ENCODE data around the gene CRHR2.

The CRHR2 gene

DNA sequence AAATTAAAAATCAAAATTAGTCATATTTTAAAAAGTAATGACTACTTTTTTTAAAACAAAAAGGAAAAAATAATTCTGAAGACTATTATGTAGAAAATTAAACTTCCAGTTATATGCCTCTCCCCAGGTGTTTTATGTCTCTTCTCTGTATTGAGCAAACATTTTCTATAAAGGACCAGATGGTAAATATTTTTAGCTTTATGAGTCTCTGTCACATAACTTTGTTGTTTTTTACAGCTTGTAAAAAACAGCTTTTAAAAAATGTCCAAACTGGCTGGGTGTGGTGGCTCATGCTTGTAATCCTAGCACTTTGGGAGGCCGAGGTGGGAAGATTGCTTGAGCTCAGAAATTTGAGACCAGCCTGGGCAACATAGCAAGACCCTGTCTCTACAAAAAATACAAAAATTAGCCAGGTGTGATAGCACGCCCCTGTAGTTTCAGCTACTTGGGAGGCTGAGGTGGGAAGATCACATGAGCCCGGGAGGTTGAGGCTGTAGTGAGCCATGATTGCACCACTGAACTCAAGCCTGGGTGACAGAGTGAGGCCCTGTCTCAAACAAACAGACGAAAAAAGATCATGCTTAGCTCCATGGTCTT is 64.1 kb downstream of the CRHR2 start:
- no peak overlapping the region for H3K4me3 ChIP-seq (ENCODE audit: low read depth, low read length)
- peaks cover 64% of the 10 kb centered on the region for H3K36me3 ChIP-seq (ENCODE audit: insufficient read depth, low read length)
- no peaks in the 10 kb centered on the region for H3K27me3 ChIP-seq (ENCODE audit: insufficient read depth, low read length)
- H3K4me1 ChIP-seq (ENCODE audit: control insufficient read depth, insufficient read depth, low read length, unreplicated experiment) = peaks cover 6% of the 10 kb centered on the region
- no peak overlapping the region for H3K27ac ChIP-seq (ENCODE audit: low read depth, low read length)
- H3K79me2 ChIP-seq (ENCODE audit: control insufficient read depth, insufficient read depth, low read length, unreplicated experiment) = peaks cover 46% of the 10 kb centered on the region
- no peak overlapping the region for H2AFZ ChIP-seq (ENCODE audit: low read length, unreplicated experiment)

DNA sequence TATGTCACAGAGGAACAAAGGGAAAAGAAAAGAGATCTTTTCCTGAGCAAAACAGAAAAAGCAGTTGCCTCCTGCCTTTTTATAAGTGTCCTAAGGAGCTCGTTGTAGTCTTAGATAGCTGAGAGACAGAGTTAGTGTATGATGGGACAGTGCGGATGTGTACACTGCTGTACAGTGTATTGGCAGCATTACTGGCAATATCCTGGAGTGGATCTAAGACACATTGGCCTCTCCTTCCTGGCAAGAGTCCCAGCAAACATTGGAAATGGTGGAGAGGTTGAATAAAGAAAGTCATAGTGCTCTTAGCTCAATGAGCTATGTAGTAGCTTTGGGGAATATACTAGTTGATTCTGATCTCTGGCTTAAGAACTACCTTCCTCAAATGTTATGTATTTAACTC is 64.9 kb downstream of the CRHR2 start:
- Histone ChIP-seq H3K27me3 (ENCODE audit: insufficient read depth, low read length) (no peaks in the 10 kb centered on the region), H3K79me2 (ENCODE audit: control insufficient read depth, insufficient read depth, low read length, unreplicated experiment) (peaks cover 49% of the 10 kb centered on the region), H3K4me1 (ENCODE audit: control insufficient read depth, insufficient read depth, low read length, unreplicated experiment) (peaks cover 13% of the 10 kb centered on the region), H3K36me3 (ENCODE audit: insufficient read depth, low read length) (peaks cover 70% of the 10 kb centered on the region), H2AFZ (ENCODE audit: low read length, unreplicated experiment) (no peak overlapping the region), H3K27ac (ENCODE audit: low read depth, low read length) (no peak overlapping the region), H3K4me3 (ENCODE audit: low read depth, low read length) (no peak overlapping the region)

DNA sequence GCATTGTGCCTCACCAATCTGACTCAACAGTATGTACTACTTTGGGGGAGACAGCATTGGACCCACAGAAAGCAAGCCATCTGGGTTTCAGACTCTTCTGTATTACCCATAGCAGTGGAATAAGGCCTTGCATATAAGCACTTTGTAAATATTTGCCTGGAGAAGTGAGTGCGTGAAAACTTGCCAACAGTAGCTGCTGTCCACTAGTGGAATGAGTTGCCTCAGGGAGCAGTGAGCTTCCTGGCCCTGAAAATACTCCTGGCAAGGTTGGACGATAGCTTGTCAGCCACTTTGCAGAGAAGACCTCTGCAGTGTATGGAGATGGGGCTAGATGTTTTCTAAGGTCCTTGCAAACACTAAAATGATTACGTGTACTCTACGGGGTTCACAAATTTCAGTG is 65.9 kb downstream of the CRHR2 start:
- Histone ChIP-seq H3K4me3 (ENCODE audit: low read depth, low read length) (no peak overlapping the region), H3K4me1 (ENCODE audit: control insufficient read depth, insufficient read depth, low read length, unreplicated experiment) (peaks cover 19% of the 10 kb centered on the region), H3K36me3 (ENCODE audit: insufficient read depth, low read length) (peaks cover 65% of the 10 kb centered on the region), H3K79me2 (ENCODE audit: control insufficient read depth, insufficient read depth, low read length, unreplicated experiment) (peaks cover 55% of the 10 kb centered on the region), H3K27me3 (ENCODE audit: insufficient read depth, low read length) (no peaks in the 10 kb centered on the region), H3K27ac (ENCODE audit: low read depth, low read length) (no peak overlapping the region), H2AFZ (ENCODE audit: low read length, unreplicated experiment) (no peak overlapping the region)

DNA sequence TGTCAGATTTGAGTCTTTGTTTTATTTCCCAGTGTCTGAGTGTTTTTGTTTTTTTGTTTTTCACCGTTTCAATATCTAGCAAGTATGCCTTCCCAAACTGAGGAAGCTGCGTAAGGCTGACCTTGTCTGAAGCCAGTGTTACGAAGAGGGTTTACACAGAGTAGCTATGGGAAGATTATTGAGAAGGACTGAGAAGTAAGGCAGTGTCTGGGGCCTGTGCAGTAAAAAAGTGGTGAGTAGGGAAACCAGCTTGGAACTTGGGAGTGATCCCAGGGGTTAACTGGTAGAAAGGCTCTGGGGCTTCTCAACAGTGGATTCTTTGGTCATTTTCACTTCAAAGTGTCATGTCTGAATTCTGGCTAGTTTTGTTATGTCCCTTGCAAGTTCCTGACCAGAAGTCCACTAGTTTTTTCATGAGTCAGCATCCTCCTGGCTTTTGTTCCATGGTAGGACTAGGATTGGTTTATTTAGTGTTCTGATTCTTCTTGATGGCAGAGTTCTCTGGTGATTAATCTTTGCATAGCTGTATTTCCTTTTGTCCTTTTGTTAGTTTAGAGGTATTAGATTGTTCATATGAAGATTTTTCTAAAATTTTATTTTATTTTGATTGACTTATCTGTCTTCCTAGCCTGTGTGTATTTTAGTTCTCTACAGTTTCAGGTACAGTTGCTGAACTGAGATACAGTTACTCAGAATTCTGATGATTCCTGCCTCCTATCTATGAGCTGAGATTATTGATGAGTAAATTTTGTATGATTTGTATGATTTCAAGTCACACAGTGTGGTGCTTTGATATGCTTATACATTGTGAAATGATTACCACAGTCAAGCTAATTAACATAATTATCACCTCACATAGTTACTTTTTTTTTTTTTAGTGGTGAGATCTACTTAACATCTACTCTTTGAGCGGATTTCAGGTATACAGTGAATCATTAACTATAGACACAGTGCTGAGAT is 68.6 kb downstream of the CRHR2 start:
- Histone ChIP-seq H3K79me2 (ENCODE audit: control insufficient read depth, insufficient read depth, low read length, unreplicated experiment) (peaks cover 68% of the 10 kb centered on the region), H3K27ac (ENCODE audit: low read depth, low read length) (peak overlapping the region; percentile 65)

DNA sequence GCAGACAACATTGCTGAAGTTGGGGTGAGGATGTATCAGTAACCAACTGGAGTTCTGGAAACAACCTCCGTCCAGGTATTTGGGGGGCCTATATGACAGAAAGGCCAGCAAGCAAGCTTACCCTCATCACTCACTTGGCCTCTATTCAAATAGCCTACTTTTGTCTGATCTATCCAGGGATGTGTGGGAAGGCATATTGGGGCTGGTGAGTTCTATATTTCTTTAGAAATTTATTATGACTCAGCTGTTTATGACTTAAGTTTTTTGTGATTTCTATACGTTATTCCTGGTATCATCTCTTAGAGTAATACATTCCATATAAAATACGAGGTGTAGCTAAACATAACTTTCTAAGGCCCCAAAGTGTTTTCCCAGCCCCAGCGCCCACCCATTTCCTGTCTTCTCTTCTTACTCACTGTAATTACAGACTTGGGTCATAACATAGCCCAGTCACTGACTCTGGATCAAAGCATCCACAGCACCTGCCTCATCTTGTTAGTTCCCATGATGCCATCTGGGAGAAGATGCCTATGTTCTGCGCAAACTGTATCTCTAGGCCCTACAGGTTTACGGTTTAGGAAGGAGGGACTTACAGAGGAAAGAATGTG is 69.5 kb downstream of the CRHR2 start:
- Histone ChIP-seq H2AFZ (ENCODE audit: low read length, unreplicated experiment) (no peak overlapping the region), H3K4me3 (ENCODE audit: low read depth, low read length) (no peak overlapping the region), H3K4me1 (ENCODE audit: control insufficient read depth, insufficient read depth, low read length, unreplicated experiment) (peaks cover 19% of the 10 kb centered on the region), H3K36me3 (ENCODE audit: insufficient read depth, low read length) (peaks cover 79% of the 10 kb centered on the region), H3K79me2 (ENCODE audit: control insufficient read depth, insufficient read depth, low read length, unreplicated experiment) (peaks cover 71% of the 10 kb centered on the region), H3K27ac (ENCODE audit: low read depth, low read length) (peak overlapping the region; percentile 65), H3K27me3 (ENCODE audit: insufficient read depth, low read length) (no peaks in the 10 kb centered on the region)

More for the DNA sequence above, 68.6 kb downstream of the CRHR2 start:
- H3K4me3 ChIP-seq (ENCODE audit: low read depth, low read length) = no peak overlapping the region
- H3K36me3 ChIP-seq (ENCODE audit: insufficient read depth, low read length) = peaks cover 73% of the 10 kb centered on the region
- H3K27me3 ChIP-seq (ENCODE audit: insufficient read depth, low read length) = no peaks in the 10 kb centered on the region
- H3K4me1 ChIP-seq (ENCODE audit: control insufficient read depth, insufficient read depth, low read length, unreplicated experiment) = peaks cover 19% of the 10 kb centered on the region
- H2AFZ ChIP-seq (ENCODE audit: low read length, unreplicated experiment) = no peak overlapping the region

DNA sequence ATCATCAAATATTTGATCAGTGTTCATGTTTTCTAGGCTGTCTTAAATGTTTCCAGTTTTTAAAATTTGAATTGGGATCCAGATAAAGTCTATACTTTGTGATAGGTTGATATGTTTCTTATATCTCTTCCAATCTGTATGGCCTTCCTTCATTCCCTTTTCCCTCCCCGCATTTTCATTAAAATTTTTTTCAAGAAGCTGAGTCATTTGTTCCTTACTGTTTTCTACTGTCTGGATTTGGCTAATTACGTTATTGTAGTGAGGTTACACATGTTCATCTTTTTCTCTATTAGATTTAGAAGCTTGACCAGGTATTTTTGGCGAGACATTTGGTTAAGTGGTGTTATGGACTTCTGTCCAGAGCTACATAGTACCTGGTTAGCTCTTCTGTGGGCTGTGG is 76.4 kb downstream of the CRHR2 start:
- H3K27ac ChIP-seq (ENCODE audit: low read depth, low read length) = no peak overlapping the region
- no peak overlapping the region for H2AFZ ChIP-seq (ENCODE audit: low read length, unreplicated experiment)
- no peaks in the 10 kb centered on the region for H3K4me1 ChIP-seq (ENCODE audit: control insufficient read depth, insufficient read depth, low read length, unreplicated experiment)
- H3K27me3 ChIP-seq (ENCODE audit: insufficient read depth, low read length) = no peaks in the 10 kb centered on the region
- H3K36me3 ChIP-seq (ENCODE audit: insufficient read depth, low read length) = peaks cover 80% of the 10 kb centered on the region
- H3K4me3 ChIP-seq (ENCODE audit: low read depth, low read length) = no peak overlapping the region
- peaks cover 52% of the 10 kb centered on the region for H3K79me2 ChIP-seq (ENCODE audit: control insufficient read depth, insufficient read depth, low read length, unreplicated experiment)

DNA sequence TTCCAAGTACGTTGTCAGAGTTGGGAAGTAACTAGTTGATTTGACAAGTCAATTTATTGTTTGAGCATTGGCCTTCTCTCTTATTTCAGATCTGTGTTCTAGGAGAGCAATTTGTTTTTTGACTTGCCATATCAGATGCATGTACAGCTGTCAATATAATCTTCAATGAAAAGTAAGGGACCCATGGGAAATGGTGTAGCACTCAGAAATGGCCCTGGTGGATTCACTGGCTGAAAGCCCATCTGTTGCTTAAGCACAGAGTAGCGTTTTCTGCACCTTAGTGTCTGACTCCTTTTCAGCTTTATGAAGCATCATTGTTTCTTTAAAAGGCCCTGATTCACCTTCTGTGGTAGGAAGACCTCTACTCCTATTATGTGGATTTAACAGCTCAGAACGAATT is 77.4 kb downstream of the CRHR2 start:
- Histone ChIP-seq H2AFZ (ENCODE audit: low read length, unreplicated experiment) (no peak overlapping the region), H3K27ac (ENCODE audit: low read depth, low read length) (no peak overlapping the region), H3K79me2 (ENCODE audit: control insufficient read depth, insufficient read depth, low read length, unreplicated experiment) (peaks cover 56% of the 10 kb centered on the region), H3K36me3 (ENCODE audit: insufficient read depth, low read length) (peaks cover 80% of the 10 kb centered on the region), H3K27me3 (ENCODE audit: insufficient read depth, low read length) (no peaks in the 10 kb centered on the region), H3K4me3 (ENCODE audit: low read depth, low read length) (no peak overlapping the region), H3K4me1 (ENCODE audit: control insufficient read depth, insufficient read depth, low read length, unreplicated experiment) (no peaks in the 10 kb centered on the region)
